ENCODE data around the gene OGFR. TPM values are rescaled to one million over a fixed set of nuclear protein-coding genes. Genes with fewer than 3 reads are reported as not detected.

Gene OGFR
- total RNA-seq, 1 experiment from 2014 or later, result 84.7 TPM

- no peaks in the 10 kb centered on the region for H3K9me3 Mint-ChIP-seq (ENCODE audit: unreplicated experiment)
- intact Hi-C loops (cut with micrococcal nuclease; ENCODE audit: unreplicated experiment), result no loop called here
- POLR2A ChIA-PET, result interaction anchor here (0.6 kb wide), 1 partner anchor 78 kb away, joined by 8 read pairs; no protein-coding TSS in a partner anchor
These were observed 52.4 kb downstream of the OGFR start for GRCh38 chr20:62856931-62857619.

GRCh38 chr20:62858058-62858830 lies 53.6 kb downstream of the OGFR start:
- H3K4me3 Mint-ChIP-seq (ENCODE audit: unreplicated experiment), result no peak overlapping the region
- H3K27me3 Mint-ChIP-seq (ENCODE audit: insufficient read depth, unreplicated experiment), result no peaks in the 10 kb centered on the region
- H3K27ac Mint-ChIP-seq (ENCODE audit: unreplicated experiment), result no peak overlapping the region
- intact Hi-C loops (cut with micrococcal nuclease; ENCODE audit: unreplicated experiment), result no loop called here
- 0 out of 2 replicates have a peak, but pooled peaks cover 1% of the 10 kb centered on the region for H3K9me3 ChIP-seq
- no peak for TF ChIP-seq CTCF (IDR thresholded peaks at IDR 0.05; ENCODE audit: insufficient read depth in 1 of 2, low read depth in 1 of 2, low read length in 1 of 2, severe bottlenecking in 1 of 2, unreplicated experiment in 1 of 2)
- no peak for DNase-seq
- no peaks in the 10 kb centered on the region for H3K36me3 ChIP-seq (ENCODE audit: control insufficient read depth, insufficient read depth, low read length)
- H3K27me3 ChIP-seq (replicated peaks; ENCODE audit: control insufficient read depth, insufficient read depth, low read length), result no peaks in the 10 kb centered on the region
- peaks cover 9% of the 10 kb centered on the region for H3K9me3 Mint-ChIP-seq (ENCODE audit: unreplicated experiment)
- CTCF ChIA-PET, result interaction anchor here (0.5 to 0.6 kb wide), 2 partner anchors 199 to 310 kb away, joined by 3 to 4 read pairs; no protein-coding TSS in a partner anchor
- peaks cover 14% of the 10 kb centered on the region for H3K4me1 ChIP-seq
- POLR2A ChIA-PET, result no interaction called here
- peaks cover 15% of the 10 kb centered on the region for H3K4me1 Mint-ChIP-seq (ENCODE audit: low read depth, unreplicated experiment)
- H3K36me3 Mint-ChIP-seq (ENCODE audit: insufficient read depth, unreplicated experiment), result peaks cover 14% of the 10 kb centered on the region
- no TSS peak for BruUV-seq (replicated peaks)
- H3K4me3 ChIP-seq (ENCODE audit: low read depth, low read length), result no peak overlapping the region

More at GRCh38 chr20:62856931-62857619, 52.4 kb downstream of the OGFR start:
- no peaks in the 10 kb centered on the region for H3K27me3 Mint-ChIP-seq (ENCODE audit: insufficient read depth, unreplicated experiment)
- TF ChIP-seq CTCF (IDR thresholded peaks at IDR 0.05; ENCODE audit: insufficient read depth in 1 of 2, low read depth in 1 of 2, low read length in 1 of 2, severe bottlenecking in 1 of 2, unreplicated experiment in 1 of 2), result no peak
- H3K36me3 Mint-ChIP-seq (ENCODE audit: insufficient read depth, unreplicated experiment), result peaks cover 19% of the 10 kb centered on the region
- peaks cover 11% of the 10 kb centered on the region for H3K4me1 ChIP-seq
- peaks cover 7% of the 10 kb centered on the region for H3K4me1 Mint-ChIP-seq (ENCODE audit: low read depth, unreplicated experiment)
- no peaks in the 10 kb centered on the region for H3K9me3 ChIP-seq
- no TSS peak for BruUV-seq (replicated peaks)
- H3K27me3 ChIP-seq (replicated peaks; ENCODE audit: control insufficient read depth, insufficient read depth, low read length), result no peaks in the 10 kb centered on the region
- no peak overlapping the region for H3K27ac Mint-ChIP-seq (ENCODE audit: unreplicated experiment)
- no peaks in the 10 kb centered on the region for H3K36me3 ChIP-seq (ENCODE audit: control insufficient read depth, insufficient read depth, low read length)
- no peak overlapping the region for H3K4me3 ChIP-seq (ENCODE audit: low read depth, low read length)
- CTCF ChIA-PET, result no interaction called here
- DNase-seq, result no peak
- H3K4me3 Mint-ChIP-seq (ENCODE audit: unreplicated experiment), result no peak overlapping the region

- POLR2A ChIA-PET, result no interaction called here
These were observed 55.1 kb downstream of the OGFR start for GRCh38 chr20:62859721-62860120.

More at GRCh38 chr20:62859721-62860120, 55.1 kb downstream of the OGFR start:
- peaks cover 14% of the 10 kb centered on the region for H3K36me3 Mint-ChIP-seq (ENCODE audit: insufficient read depth, unreplicated experiment)
- H3K36me3 ChIP-seq (ENCODE audit: control insufficient read depth, insufficient read depth, low read length), result no peaks in the 10 kb centered on the region
- CTCF ChIA-PET, result no interaction called here
- no peak for TF ChIP-seq CTCF (IDR thresholded peaks at IDR 0.05; ENCODE audit: insufficient read depth in 1 of 2, low read depth in 1 of 2, low read length in 1 of 2, severe bottlenecking in 1 of 2, unreplicated experiment in 1 of 2)
- H3K27me3 Mint-ChIP-seq (ENCODE audit: insufficient read depth, unreplicated experiment), result no peaks in the 10 kb centered on the region
- H3K4me1 ChIP-seq, result peaks cover 14% of the 10 kb centered on the region
- peaks cover 12% of the 10 kb centered on the region for H3K9me3 ChIP-seq
- no peaks in the 10 kb centered on the region for H3K27me3 ChIP-seq (replicated peaks; ENCODE audit: control insufficient read depth, insufficient read depth, low read length)
- H3K4me3 Mint-ChIP-seq (ENCODE audit: unreplicated experiment), result peak overlapping the region; percentile 65
- H3K27ac Mint-ChIP-seq (ENCODE audit: unreplicated experiment), result no peak overlapping the region
- no peak overlapping the region for H3K4me3 ChIP-seq (ENCODE audit: low read depth, low read length)
- H3K4me1 Mint-ChIP-seq (ENCODE audit: low read depth, unreplicated experiment), result peaks cover 15% of the 10 kb centered on the region
- H3K9me3 Mint-ChIP-seq (ENCODE audit: unreplicated experiment), result peaks cover 11% of the 10 kb centered on the region
- intact Hi-C loops (cut with micrococcal nuclease; ENCODE audit: unreplicated experiment), result loop anchor here (5.0 kb wide), 1 partner anchor 52 kb away; no protein-coding TSS in a partner anchor
- BruUV-seq (replicated peaks), result TSS peak; percentile 23
- no peak for DNase-seq

All from Caco-2 (cell line).